OCI-LY3 (cell line): ENCODE results near the gene ABCG8.

Experiments used
- CTCF ChIP-seq: fragments of 200-600, 300-600 bp; sonication (generic); IDR thresholded peaks from 2 replicates; pipeline ENCODE4 v1.5.1; 2014; ENCODE audit warnings: antibody characterized with exemption, low read length, low read depth
- EZH2phosphoT487 ChIP-seq: fragments of 200-600 bp; shearing (Covaris generic); IDR thresholded peaks from 2 replicates; pipeline ENCODE4 v1.6.1; 2018; ENCODE audit warnings: antibody characterized with exemption, mixed run types, low read depth

GRCh38 chr2:43885132-43885632 is 46.4 kb downstream of the ABCG8 start:
- TF ChIP-seq CTCF (no peak), EZH2phosphoT487 (no peak)
